GM12878 (cell line): ENCODE data around the gene RAB11A. TPM values are rescaled to one million over a fixed set of nuclear protein-coding genes. Genes with fewer than 3 reads are reported as not detected.

Experiments
- ATAC-seq: fragments of 200-7000 bp; cut with Tn5 transposase; 3 replicates; pipeline ENCODE4 v1.9.1; 2020; ENCODE audit warnings: mild to moderate bottlenecking, moderate library complexity
- BruUV-seq: library from RNA; stranded (reverse); fragments of 400-500 nt; replicated peaks from 2 replicates; lab custom pipeline; 2021; lab: Mats Ljungman, UMichigan
- CTCF ChIA-PET: fragments of 300-600 bp; sonication (Branson Sonifier 250); formaldehyde crosslinking; extraction: SDS; loops from one replicate; lab custom pipeline; 2021; ENCODE audit warnings: inconsistent platforms; lab: Yijun Ruan, JAX
- POLR2A ChIA-PET: fragments of 350-600 bp; formaldehyde crosslinking; extraction: SDS; loops from one replicate; lab custom pipeline; 2021; ENCODE audit warnings: inconsistent platforms; lab: Charles Lee
- RAD21 ChIA-PET: fragments of 300-600 bp; sonication (Branson Sonifier 250); formaldehyde crosslinking; loops from one replicate; lab custom pipeline; 2023; ENCODE audit warnings: antibody characterized with exemption; ENCODE audit not compliant: unreplicated experiment; lab: Charles Lee
- SMC1A ChIA-PET: fragments of 300-600 bp; sonication (Branson Sonifier 250); formaldehyde crosslinking; loops from one replicate; lab custom pipeline; 2023; ENCODE audit not compliant: unreplicated experiment, uncharacterized antibody; lab: Charles Lee
- DNase-seq: peaks from one replicate; pipeline ENCODE4 v3.0.0-alpha.2; 2011; ENCODE audit warnings: low read depth, low spot score
- FAIRE-seq: peaks from 3 replicates; lab custom pipeline; 2011; peaks lifted over from hg19 to GRCh38; lab: Jason Lieb, UNC
- H2AFZ ChIP-seq: 2 replicates; pipeline ENCODE4 v1.6.0; 2011; ENCODE audit warnings: low read depth, low read length, control low read depth; ENCODE audit not compliant: control insufficient read depth
- H3K27ac ChIP-seq: 2 replicates; pipeline ENCODE4 v1.5.1; 2011; ENCODE audit warnings: control low read depth; ENCODE audit not compliant: control insufficient read depth, insufficient read depth
- H3K27me3 ChIP-seq, 2 experiments: replicated peaks in 1 of 2; 2 replicates each; pipeline versions ENCODE4 v1.6.0 to v1.6.1; 2011; ENCODE audit warnings: low read length in 1 of 2; ENCODE audit not compliant: control insufficient read depth in 2 of 2, insufficient read depth in 2 of 2
- H3K36me3 ChIP-seq, 2 experiments: 2 replicates each; pipeline ENCODE4 v1.5.1; 2011; ENCODE audit warnings: low read length in 1 of 2; ENCODE audit not compliant: control insufficient read depth in 2 of 2, insufficient read depth in 2 of 2
- H3K4me1 ChIP-seq: 2 replicates; pipeline ENCODE4 v1.6.1; 2011; ENCODE audit warnings: mild to moderate bottlenecking, low read length, moderate library complexity, mixed read lengths; ENCODE audit not compliant: control insufficient read depth, insufficient read depth
- H3K4me2 ChIP-seq: 2 replicates; pipeline ENCODE4 v1.6.0; 2011; ENCODE audit warnings: control low read depth; ENCODE audit not compliant: control insufficient read depth, insufficient read depth
- H3K4me3 ChIP-seq: fragments of 200-600 bp; sonication (generic); 2 replicates; pipeline ENCODE4 v1.5.1; 2016
- H3K79me2 ChIP-seq: 2 replicates; pipeline ENCODE4 v1.6.0; 2011; ENCODE audit warnings: low read length; ENCODE audit not compliant: control insufficient read depth, insufficient read depth
- H3K9ac ChIP-seq: 2 replicates; pipeline ENCODE4 v1.8.0; 2011; ENCODE audit warnings: low read length, control low read depth, mixed read lengths; ENCODE audit not compliant: control insufficient read depth, insufficient read depth
- H3K9me3 ChIP-seq: replicated peaks from 3 replicates; pipeline ENCODE4 v1.5.1; 2011; ENCODE audit warnings: mild to moderate bottlenecking, low read length; ENCODE audit not compliant: control insufficient read depth, insufficient read depth
- H4K20me1 ChIP-seq: 2 replicates; pipeline ENCODE4 v1.6.0; 2011; ENCODE audit not compliant: control insufficient read depth, insufficient read depth
- ASH2L ChIP-seq: fragments of 300-600, 200-600 bp; sonication (generic); IDR thresholded peaks from 2 replicates; pipeline ENCODE4 v1.6.1; 2017; ENCODE audit warnings: low read depth, mild to moderate bottlenecking, borderline replicate concordance
- CHD1 ChIP-seq: IDR thresholded peaks from 2 replicates; pipeline ENCODE4 v1.6.1; 2012; ENCODE audit warnings: low read depth, low read length, improper control_type of control experiment
- CREB1 ChIP-seq: IDR thresholded peaks from 2 replicates; pipeline ENCODE4 v1.6.1; 2012; ENCODE audit warnings: low read depth, mild to moderate bottlenecking, inconsistent platforms
- EED ChIP-seq: sonication (generic); IDR thresholded peaks from 2 replicates; pipeline ENCODE4 v1.6.1; 2016; ENCODE audit warnings: antibody characterized with exemption, low read depth
- IKZF1 ChIP-seq: fragments of 450-650 bp; conservative IDR thresholded peaks from 2 replicates; pipeline ENCODE4 v1.6.1; 2017; ENCODE audit warnings: antibody characterized with exemption, mild to moderate bottlenecking
- NFYB ChIP-seq: IDR thresholded peaks from 2 replicates; pipeline ENCODE4 v1.6.1; 2011; ENCODE audit warnings: low read depth, mild to moderate bottlenecking, low read length, improper control_type of control experiment, moderate library complexity; ENCODE audit not compliant: insufficient read depth
- POLR2AphosphoS2 ChIP-seq: IDR thresholded peaks from 2 replicates; pipeline ENCODE4 v1.6.1; 2011; ENCODE audit warnings: low read depth, mild to moderate bottlenecking, low read length, improper control_type of control experiment, moderate library complexity
- SPI1 ChIP-seq: IDR thresholded peaks from 2 replicates; pipeline ENCODE4 v1.6.1; 2011; ENCODE audit warnings: low read depth, mild to moderate bottlenecking, low read length, moderate library complexity, borderline replicate concordance; ENCODE audit not compliant: insufficient read depth
- WGBS: methylation state at CpG from one replicate; pipeline ENCODE4 v1.1.6; 2016; ENCODE audit warnings: low lambda C conversion rate; ENCODE audit not compliant: insufficient replicate concordance, insufficient coverage; ENCODE audit errors: missing lambda C conversion rate; 5-methylcytosine and 5-hydroxymethylcytosine counted together
- in situ Hi-C: fragments of 300-500 bp; cut with MboI; formaldehyde crosslinking; loops from 9 replicates; pipeline ENCODE4 v1.14.3; 2018; ENCODE audit warnings: mixed read lengths
- intact Hi-C: fragments of 100-400 bp; cut with micrococcal nuclease; formaldehyde crosslinking; loops from one replicate; pipeline ENCODE4 v1.14.2; 2022; ENCODE audit not compliant: unreplicated experiment
- polyA plus RNA-seq, 11 experiments: library from polyadenylated mRNA; depleted of rRNA in 4 of 11; unstranded in 6 of 11; stranded (reverse) in 5 of 11; fragments of >200 nt; fragmentation: Nextera tagmentation in 4 of 11; fragmentation: Illumina TruSeq in 1 of 11; extraction: Ambion mirVana in 4 of 11; extraction: Trizol in 1 of 11; gene quantifications; 1 replicate in 1 of 11; 2 replicates in 10 of 11; pipeline versions ENCODE4 v1.2.1 to v1.2.3, GENCODE V29; 2011 to 2016; ENCODE audit warnings: inconsistent platforms in 2 of 11, missing spikeins in 2 of 11, low read depth in 1 of 11
- total RNA-seq, 4 experiments: library from RNA; depleted of rRNA in 3 of 4; stranded (reverse); fragments of >200 nt in 3 of 4; fragmentation: Illumina TruSeq in 1 of 4; extraction: Trizol in 1 of 4; gene quantifications; 2 replicates each; pipeline versions ENCODE4 v1.2.1 to v1.2.3, GENCODE V29; 2013 to 2021
- TF ChIP-seq, protein P1 (sequence below): IDR thresholded peaks from 2 replicates; pipeline ENCODE4 v1.6.1; 2011; ENCODE audit warnings: mild to moderate bottlenecking, low read depth, low read length, moderate library complexity; ENCODE audit not compliant: insufficient replicate concordance
- TF ChIP-seq, protein P2 (sequence below): IDR thresholded peaks from 2 replicates; pipeline ENCODE4 v1.6.1; 2011; ENCODE audit warnings: borderline replicate concordance, low read depth, mild to moderate bottlenecking, moderate library complexity, mixed read lengths, low read length; ENCODE audit not compliant: insufficient read depth; ENCODE audit errors: extremely low read length
- TF ChIP-seq, protein P3 (sequence below): IDR thresholded peaks from 2 replicates; pipeline ENCODE4 v1.6.1; 2012; ENCODE audit warnings: low read depth, low read length, improper control_type of control experiment
- TF ChIP-seq, protein P4 (sequence below): fragments of 150-350 bp; IDR thresholded peaks from 2 replicates; pipeline ENCODE4 v1.6.1; 2016; ENCODE audit warnings: low read depth, low read length

RAB11A gene
- total and polyA plus RNA-seq, 10 of the 15 experiments (the other 5 are each of a cell fraction or from before 2014, with no cell fraction given), result 128 to 387 (median 224) TPM

DNA sequence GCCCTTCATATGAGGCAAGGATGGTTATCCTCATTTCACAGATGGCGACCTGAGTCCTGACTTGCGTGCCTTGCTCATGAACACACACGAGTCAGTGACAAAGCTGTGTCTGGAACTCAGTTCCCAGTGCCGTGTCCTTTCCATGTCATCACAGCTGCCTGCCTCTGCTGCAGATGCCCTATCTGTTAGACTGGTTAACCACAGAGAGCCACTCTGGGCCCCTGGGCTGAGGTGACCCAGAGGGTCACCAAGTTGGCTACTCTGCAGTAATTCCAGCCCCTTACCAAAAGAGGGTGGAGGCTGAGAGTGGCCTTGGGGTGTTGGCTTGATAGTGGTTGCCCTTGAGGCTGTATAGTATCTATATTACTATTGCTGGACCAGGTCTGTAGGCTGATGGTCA lies 41.0 kb downstream of the RAB11A start:
- 92% methylated on average over 4 of the region's 4 CpGs for WGBS
- intact Hi-C loops (no loop called here), in situ Hi-C loops (no loop called here)
- H3K9me3 ChIP-seq, result no peaks in the 10 kb centered on the region
- H3K9ac ChIP-seq, result no peak overlapping the region
- H2AFZ ChIP-seq, result no peak overlapping the region
- no peak for DNase-seq
- H3K36me3 ChIP-seq, result peaks cover 4 to 8% of the 10 kb centered on the region in 2 experiments
- no peaks in the 10 kb centered on the region for H4K20me1 ChIP-seq
- FAIRE-seq, result no peak
- no peak overlapping the region for H3K4me2 ChIP-seq
- ChIA-PET CTCF (interaction anchor here (1.3 kb wide), 1 partner anchor 8 kb away, joined by 4 read pairs; no protein-coding TSS in a partner anchor), SMC1A (interaction anchor here (1.3 kb wide), 1 partner anchor 11 kb away, joined by 4 read pairs; no protein-coding TSS in a partner anchor), RAD21 (interaction anchor here (0.7 kb wide), 1 partner anchor 12 kb away, joined by 3 read pairs; no protein-coding TSS in a partner anchor), POLR2A (interaction anchor here (0.6 to 1.2 kb wide), 2 partner anchors 11 to 41 kb away, joined by 3 to 6 read pairs; partner anchors contain the start of gene RAB11A)
- no peak for ATAC-seq
- H3K79me2 ChIP-seq, result no peaks in the 10 kb centered on the region
- H3K4me1 ChIP-seq, result peaks cover 4% of the 10 kb centered on the region
- H3K4me3 ChIP-seq, result no peak overlapping the region
- no peak overlapping the region for H3K27ac ChIP-seq
- H3K27me3 ChIP-seq, result no peaks in the 10 kb centered on the region
- BruUV-seq, result no TSS peak
- TF ChIP-seq ASH2L (no peak), CREB1 (no peak), EED (no peak), SPI1 (no peak), IKZF1 (no peak), CHD1 (no peak), POLR2AphosphoS2 (no peak), NFYB (no peak)
- TF ChIP-seq, protein P1, sequence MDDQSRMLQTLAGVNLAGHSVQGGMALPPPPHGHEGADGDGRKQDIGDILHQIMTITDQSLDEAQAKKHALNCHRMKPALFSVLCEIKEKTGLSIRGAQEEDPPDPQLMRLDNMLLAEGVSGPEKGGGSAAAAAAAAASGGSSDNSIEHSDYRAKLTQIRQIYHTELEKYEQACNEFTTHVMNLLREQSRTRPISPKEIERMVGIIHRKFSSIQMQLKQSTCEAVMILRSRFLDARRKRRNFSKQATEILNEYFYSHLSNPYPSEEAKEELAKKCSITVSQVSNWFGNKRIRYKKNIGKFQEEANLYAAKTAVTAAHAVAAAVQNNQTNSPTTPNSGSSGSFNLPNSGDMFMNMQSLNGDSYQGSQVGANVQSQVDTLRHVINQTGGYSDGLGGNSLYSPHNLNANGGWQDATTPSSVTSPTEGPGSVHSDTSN, result no peak
- TF ChIP-seq, protein P2, sequence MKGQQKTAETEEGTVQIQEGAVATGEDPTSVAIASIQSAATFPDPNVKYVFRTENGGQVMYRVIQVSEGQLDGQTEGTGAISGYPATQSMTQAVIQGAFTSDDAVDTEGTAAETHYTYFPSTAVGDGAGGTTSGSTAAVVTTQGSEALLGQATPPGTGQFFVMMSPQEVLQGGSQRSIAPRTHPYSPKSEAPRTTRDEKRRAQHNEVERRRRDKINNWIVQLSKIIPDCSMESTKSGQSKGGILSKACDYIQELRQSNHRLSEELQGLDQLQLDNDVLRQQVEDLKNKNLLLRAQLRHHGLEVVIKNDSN, result no peak
- TF ChIP-seq, protein P3, sequence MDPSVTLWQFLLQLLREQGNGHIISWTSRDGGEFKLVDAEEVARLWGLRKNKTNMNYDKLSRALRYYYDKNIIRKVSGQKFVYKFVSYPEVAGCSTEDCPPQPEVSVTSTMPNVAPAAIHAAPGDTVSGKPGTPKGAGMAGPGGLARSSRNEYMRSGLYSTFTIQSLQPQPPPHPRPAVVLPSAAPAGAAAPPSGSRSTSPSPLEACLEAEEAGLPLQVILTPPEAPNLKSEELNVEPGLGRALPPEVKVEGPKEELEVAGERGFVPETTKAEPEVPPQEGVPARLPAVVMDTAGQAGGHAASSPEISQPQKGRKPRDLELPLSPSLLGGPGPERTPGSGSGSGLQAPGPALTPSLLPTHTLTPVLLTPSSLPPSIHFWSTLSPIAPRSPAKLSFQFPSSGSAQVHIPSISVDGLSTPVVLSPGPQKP, result no peak
- TF ChIP-seq, protein P4, sequence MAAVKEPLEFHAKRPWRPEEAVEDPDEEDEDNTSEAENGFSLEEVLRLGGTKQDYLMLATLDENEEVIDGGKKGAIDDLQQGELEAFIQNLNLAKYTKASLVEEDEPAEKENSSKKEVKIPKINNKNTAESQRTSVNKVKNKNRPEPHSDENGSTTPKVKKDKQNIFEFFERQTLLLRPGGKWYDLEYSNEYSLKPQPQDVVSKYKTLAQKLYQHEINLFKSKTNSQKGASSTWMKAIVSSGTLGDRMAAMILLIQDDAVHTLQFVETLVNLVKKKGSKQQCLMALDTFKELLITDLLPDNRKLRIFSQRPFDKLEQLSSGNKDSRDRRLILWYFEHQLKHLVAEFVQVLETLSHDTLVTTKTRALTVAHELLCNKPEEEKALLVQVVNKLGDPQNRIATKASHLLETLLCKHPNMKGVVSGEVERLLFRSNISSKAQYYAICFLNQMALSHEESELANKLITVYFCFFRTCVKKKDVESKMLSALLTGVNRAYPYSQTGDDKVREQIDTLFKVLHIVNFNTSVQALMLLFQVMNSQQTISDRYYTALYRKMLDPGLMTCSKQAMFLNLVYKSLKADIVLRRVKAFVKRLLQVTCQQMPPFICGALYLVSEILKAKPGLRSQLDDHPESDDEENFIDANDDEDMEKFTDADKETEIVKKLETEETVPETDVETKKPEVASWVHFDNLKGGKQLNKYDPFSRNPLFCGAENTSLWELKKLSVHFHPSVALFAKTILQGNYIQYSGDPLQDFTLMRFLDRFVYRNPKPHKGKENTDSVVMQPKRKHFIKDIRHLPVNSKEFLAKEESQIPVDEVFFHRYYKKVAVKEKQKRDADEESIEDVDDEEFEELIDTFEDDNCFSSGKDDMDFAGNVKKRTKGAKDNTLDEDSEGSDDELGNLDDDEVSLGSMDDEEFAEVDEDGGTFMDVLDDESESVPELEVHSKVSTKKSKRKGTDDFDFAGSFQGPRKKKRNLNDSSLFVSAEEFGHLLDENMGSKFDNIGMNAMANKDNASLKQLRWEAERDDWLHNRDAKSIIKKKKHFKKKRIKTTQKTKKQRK, result no peak
